GM21528 (cell line): ENCODE measurements around the gene CCRL2.
"Not testable (repeated sequence)": the region's sequence is repeated elsewhere in the genome, so short reads cannot be mapped to it uniquely, and the experiment has no call there.

ENCODE experiments used
- ATAC-seq: cut with Tn5 transposase; IDR thresholded peaks from one replicate; pipeline ENCODE4 v1.9.1; 2021; ENCODE audit warnings: mild to moderate bottlenecking, moderate library complexity; ENCODE audit not compliant: unreplicated experiment, low FRiP score

CCRL2 gene

GRCh38 chr3:46378426-46378942 is 28.6 kb upstream of the CCRL2 start:
- ATAC-seq = no peak

GRCh38 chr3:46380471-46381221 is 26.4 kb upstream of the CCRL2 start:
- ATAC-seq = no peak

- no peak for ATAC-seq
Measured at GRCh38 chr3:46381625-46382024, 25.4 kb upstream of the CCRL2 start.

GRCh38 chr3:46383211-46383950 is 23.7 kb upstream of the CCRL2 start:
- ATAC-seq = peak; percentile 49

GRCh38 chr3:46383951-46384330 is 23.1 kb upstream of the CCRL2 start:
- ATAC-seq = peak; percentile 14

- no peak for ATAC-seq
Measured at GRCh38 chr3:46386205-46386604, 20.9 kb upstream of the CCRL2 start.

GRCh38 chr3:46388847-46389246 is 18.2 kb upstream of the CCRL2 start:
- ATAC-seq = not testable (repeated sequence)

- no peak for ATAC-seq
Measured at GRCh38 chr3:46389306-46389705, 17.8 kb upstream of the CCRL2 start.

- ATAC-seq = not testable (repeated sequence)
Measured at GRCh38 chr3:46391526-46391925, 15.5 kb upstream of the CCRL2 start.

GRCh38 chr3:46393011-46393410 is 14.0 kb upstream of the CCRL2 start:
- no peak for ATAC-seq

GRCh38 chr3:46393554-46394434 is 13.3 kb upstream of the CCRL2 start:
- ATAC-seq = no peak

GRCh38 chr3:46395210-46395661 is 11.8 kb upstream of the CCRL2 start:
- ATAC-seq = no peak

GRCh38 chr3:46395766-46396530 is 11.1 kb upstream of the CCRL2 start:
- ATAC-seq = no peak

GRCh38 chr3:46397111-46397510 is 9.9 kb upstream of the CCRL2 start:
- ATAC-seq = no peak

GRCh38 chr3:46398186-46398955 is 8.7 kb upstream of the CCRL2 start:
- no peak for ATAC-seq

- ATAC-seq = no peak
Measured at GRCh38 chr3:46399098-46399497, 8.0 kb upstream of the CCRL2 start.

- no peak for ATAC-seq
Measured at GRCh38 chr3:46399557-46399956, 7.5 kb upstream of the CCRL2 start.

- no peak for ATAC-seq
Measured at GRCh38 chr3:46400000-46400734, 6.9 kb upstream of the CCRL2 start.

GRCh38 chr3:46400846-46401245 is 6.2 kb upstream of the CCRL2 start:
- no peak for ATAC-seq
